Large intestine (tissue), 3 donors: ENCODE results near the gene METTL23. TPM values are rescaled to one million over a fixed set of nuclear protein-coding genes. Genes with fewer than 3 reads are reported as not detected.

ENCODE experiments used
- DNase-seq, 2 donors: peaks; one replicate each; pipeline versions ENCODE4 v3.0.0 to v3.0.0-alpha.2; 2013
- H3K27ac ChIP-seq: one replicate; pipeline ENCODE4 v1.5.1; 2013; ENCODE audit warnings: low read length
- H3K27me3 ChIP-seq: 2 replicates; pipeline ENCODE4 v1.6.1; 2013; ENCODE audit warnings: low read length; ENCODE audit not compliant: control insufficient read depth, insufficient read depth
- H3K36me3 ChIP-seq: 2 replicates; pipeline ENCODE4 v1.6.1; 2013; ENCODE audit warnings: low read length; ENCODE audit not compliant: control insufficient read depth, insufficient read depth
- H3K4me1 ChIP-seq: one replicate; pipeline ENCODE4 v1.6.1; 2013; ENCODE audit warnings: low read length; ENCODE audit not compliant: control insufficient read depth, insufficient read depth
- H3K4me3 ChIP-seq: one replicate; pipeline ENCODE4 v1.5.1; 2013; ENCODE audit warnings: low read length
- H3K9me3 ChIP-seq: one replicate; pipeline ENCODE4 v1.6.1; 2013; ENCODE audit warnings: mild to moderate bottlenecking, low read depth, low read length, moderate library complexity; ENCODE audit not compliant: control insufficient read depth
- WGBS: methylation state at CpG from one replicate; pipeline ENCODE4 v1.1.5; 2013; ENCODE audit warnings: low lambda C conversion rate; ENCODE audit not compliant: insufficient coverage; 5-methylcytosine and 5-hydroxymethylcytosine counted together
- polyA plus RNA-seq: library from polyadenylated mRNA; unstranded; fragments of 120-200 nt; gene quantifications from one replicate; pipeline ENCODE4 v1.2.1, GENCODE V29; 2013

METTL23 gene
- polyA plus RNA-seq, 1 donor: 38.8 TPM

DNA sequence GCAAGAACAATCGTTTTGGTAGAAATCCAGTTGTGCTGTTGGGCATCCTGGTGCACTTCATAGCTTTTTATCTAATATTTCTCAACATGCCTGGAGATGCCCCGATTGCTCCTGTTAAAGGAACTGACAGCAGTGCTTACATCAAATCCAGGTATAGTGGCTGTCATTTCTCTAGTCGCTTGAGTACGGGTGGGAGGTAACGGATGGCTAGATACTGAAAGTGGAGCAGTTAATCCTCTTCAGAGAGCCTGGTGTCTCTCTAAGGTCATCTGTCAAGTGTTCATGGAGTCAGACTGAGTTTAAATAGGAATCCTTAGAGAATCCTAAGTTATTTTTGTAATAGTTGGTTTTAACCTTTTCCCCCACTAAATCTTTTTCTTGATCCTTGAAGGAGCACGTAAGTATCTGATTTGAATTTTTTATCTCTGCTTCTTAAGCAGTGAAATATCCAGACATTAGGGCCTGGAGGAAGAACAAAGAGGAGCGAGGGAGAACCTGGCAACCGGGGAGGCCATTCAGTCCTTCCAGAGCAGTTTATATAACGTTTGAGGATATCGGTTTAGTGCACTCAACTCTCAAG, 48.5 kb downstream of the METTL23 start:
- Histone ChIP-seq H3K27me3 (no peaks in the 10 kb centered on the region), H3K4me3 (no peak overlapping the region), H3K27ac (no peak overlapping the region), H3K4me1 (no peaks in the 10 kb centered on the region), H3K9me3 (no peaks in the 10 kb centered on the region), H3K36me3 (peaks cover 58% of the 10 kb centered on the region)
- no CpG with 5 or more reads among the region's 10 CpGs for WGBS
- no peak for DNase-seq

DNA sequence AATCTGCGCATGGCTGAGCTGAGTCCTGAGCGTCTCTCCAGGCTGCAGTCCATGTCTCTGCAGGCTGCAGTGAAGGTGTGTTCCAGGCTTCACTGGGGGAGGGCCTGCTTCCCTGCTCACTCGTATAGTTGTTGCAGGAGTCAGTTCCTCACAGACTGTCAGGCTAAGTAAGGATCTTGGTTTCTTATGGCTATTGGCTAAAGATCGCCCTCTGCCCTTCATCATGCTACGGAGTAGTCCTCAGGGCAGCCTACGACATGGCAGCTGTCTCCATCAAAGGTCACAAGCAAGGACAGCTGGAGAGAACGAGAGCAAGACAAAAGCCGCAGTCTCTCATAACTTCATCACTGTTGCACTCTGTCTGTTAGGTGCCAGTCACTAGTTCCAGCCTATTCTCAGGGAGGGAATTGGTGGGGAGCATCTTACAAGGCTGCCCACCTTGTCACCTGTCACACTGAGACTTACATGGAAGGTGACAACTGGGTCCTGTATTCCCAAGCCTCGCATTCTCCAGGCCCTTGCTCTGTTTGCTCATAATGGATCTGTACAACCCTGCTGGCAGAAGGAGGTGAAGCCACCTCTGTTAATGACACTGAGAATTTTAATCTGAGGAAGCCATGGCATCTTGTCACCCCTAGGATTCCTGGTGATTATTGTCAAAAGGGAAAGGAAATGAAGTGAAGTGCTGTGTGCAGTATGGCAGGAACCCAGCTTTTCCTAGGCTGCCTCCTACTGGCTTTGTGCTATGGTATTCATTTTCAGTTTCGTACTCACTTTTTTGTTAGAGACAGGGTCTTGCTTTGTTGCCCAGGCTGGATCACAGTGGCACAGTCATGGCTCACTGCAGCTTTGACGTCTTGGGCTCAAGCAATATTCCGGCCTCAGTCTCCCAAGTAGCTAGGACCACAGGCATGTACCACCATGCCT, 54.7 kb downstream of the METTL23 start:
- peaks cover 30% of the 10 kb centered on the region for H3K36me3 ChIP-seq
- WGBS: no CpG with 5 or more reads among the region's 12 CpGs
- DNase-seq: no peak
- H3K27ac ChIP-seq: no peak overlapping the region
- no peak overlapping the region for H3K4me3 ChIP-seq
- no peaks in the 10 kb centered on the region for H3K9me3 ChIP-seq
- H3K27me3 ChIP-seq: no peaks in the 10 kb centered on the region
- H3K4me1 ChIP-seq: no peaks in the 10 kb centered on the region

DNA sequence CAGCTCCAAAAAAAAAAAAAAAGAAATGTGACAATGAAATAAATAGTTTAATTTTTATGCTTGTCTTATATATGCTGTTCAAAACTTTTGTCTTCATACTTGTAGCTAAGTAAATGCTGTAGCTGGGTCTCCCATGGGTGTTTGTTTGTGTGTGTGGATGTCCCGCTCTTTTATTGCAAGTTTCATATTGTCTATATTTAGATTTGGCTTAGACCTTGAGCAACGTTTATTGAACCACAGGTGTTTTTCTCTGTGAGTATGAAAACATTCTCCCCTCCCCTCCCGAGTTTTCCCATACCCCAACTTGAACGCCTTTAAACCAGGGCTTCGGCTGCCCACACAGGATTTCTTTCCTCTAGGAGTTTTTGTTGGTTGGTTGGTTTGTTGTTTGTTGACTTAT, 56.5 kb downstream of the METTL23 start:
- WGBS: no CpG with 5 or more reads among the region's 5 CpGs
- Histone ChIP-seq H3K27ac (no peak overlapping the region), H3K9me3 (no peaks in the 10 kb centered on the region), H3K36me3 (peaks cover 22% of the 10 kb centered on the region), H3K4me3 (no peak overlapping the region), H3K27me3 (no peaks in the 10 kb centered on the region), H3K4me1 (no peaks in the 10 kb centered on the region)
- DNase-seq: no peak

Other genes starting within 250 kb of the METTL23 start
- 35.2 TPM for gene RHBDF2, start 225.4 kb upstream of the METTL23 start, polyA plus RNA-seq
- gene CYGB, start 189.1 kb upstream of the METTL23 start, polyA plus RNA-seq: 14.1 TPM
- 4.7 TPM for gene PRCD, start 186.8 kb upstream of the METTL23 start, polyA plus RNA-seq
- gene ST6GALNAC2, start 141.0 kb upstream of the METTL23 start, polyA plus RNA-seq: 3.9 TPM
- gene ST6GALNAC1, start 83.1 kb upstream of the METTL23 start, polyA plus RNA-seq: 141 TPM
- 55.5 TPM for gene MXRA7, start 15.9 kb upstream of the METTL23 start, polyA plus RNA-seq
- gene JMJD6, start 233 bp upstream of the METTL23 start, polyA plus RNA-seq: 32.7 TPM
- 258 TPM for gene SRSF2, start 10.5 kb downstream of the METTL23 start, polyA plus RNA-seq
- 28.8 TPM for gene MFSD11, start 11.3 kb downstream of the METTL23 start, polyA plus RNA-seq
- gene MGAT5B, start 141.6 kb downstream of the METTL23 start, polyA plus RNA-seq: 1.4 TPM